K562 (cell line): Measurements from ENCODE around the gene HDAC2. TPM values are rescaled to one million over a fixed set of nuclear protein-coding genes. Genes with fewer than 3 reads are reported as not detected.

Experiments used
- AFF4 ChIP-seq: sonication (generic); formaldehyde crosslinking; IDR thresholded peaks from 2 replicates; pipeline ENCODE4 v1.8.0; 2023; ENCODE audit warnings: mild to moderate bottlenecking, missing genetic modification reagents
- ATF7 ChIP-seq: fragments of 450-650 bp; IDR thresholded peaks from 2 replicates; pipeline ENCODE4 v1.7.1; 2014; ENCODE audit warnings: mild to moderate bottlenecking, moderate library complexity
- E2F4 ChIP-seq: sonication (generic); formaldehyde crosslinking; IDR thresholded peaks from 2 replicates; pipeline ENCODE4 v1.8.0; 2022; ENCODE audit warnings: mild to moderate bottlenecking, low read depth, missing genetic modification reagents
- EP400 ChIP-seq: fragments of 450-650 bp; IDR thresholded peaks from 2 replicates; pipeline ENCODE4 v1.6.1; 2017; ENCODE audit warnings: antibody characterized with exemption, mild to moderate bottlenecking, moderate library complexity
- ETS2 ChIP-seq: IDR thresholded peaks from 2 replicates; pipeline ENCODE4 v1.6.1; 2016; ENCODE audit warnings: borderline replicate concordance, missing genetic modification characterization, mild to moderate bottlenecking, moderate library complexity, missing compliant biosample characterization; ENCODE audit not compliant: poor library complexity, severe bottlenecking
- GABPA ChIP-seq: fragments of 200-800 bp; sonication (Bioruptor generic); conservative IDR thresholded peaks from 2 replicates; pipeline ENCODE4 v1.6.1; 2016; ENCODE audit warnings: low read depth, missing genetic modification characterization, missing compliant biosample characterization
- HMG20B ChIP-seq: fragments of 250-450 bp; sonication (Bioruptor Pico); IDR thresholded peaks from 2 replicates; pipeline ENCODE4 v1.5.0; 2021; ENCODE audit warnings: mild to moderate bottlenecking
- MNT ChIP-seq, 2 experiments: fragments of 450-650 bp; conservative IDR thresholded peaks; 2 replicates each; pipeline ENCODE4 v1.6.1; 2017; ENCODE audit warnings: mild to moderate bottlenecking in 2 of 2, moderate library complexity in 2 of 2
- NFE2 ChIP-seq: IDR thresholded peaks from 2 replicates; pipeline ENCODE4 v1.6.1; 2014; ENCODE audit warnings: antibody characterized with exemption, low read depth
- NFRKB ChIP-seq: fragments of 450-650 bp; IDR thresholded peaks from 2 replicates; pipeline ENCODE4 v1.6.1; 2016; ENCODE audit warnings: low read depth
- NR0B1 ChIP-seq: fragments of 450-650 bp; IDR thresholded peaks from one replicate; pipeline ENCODE4 v1.6.1; 2018; ENCODE audit warnings: mild to moderate bottlenecking, moderate library complexity; ENCODE audit not compliant: partially characterized antibody
- NUFIP1 ChIP-seq: fragments of 450-650 bp; IDR thresholded peaks from 2 replicates; pipeline ENCODE4 v1.6.1; 2018; ENCODE audit not compliant: partially characterized antibody
- PPARD ChIP-seq: fragments of 250-450 bp; sonication (Bioruptor Pico); IDR thresholded peaks from 2 replicates; pipeline ENCODE4 v1.8.0; 2022; ENCODE audit warnings: inconsistent platforms, mild to moderate bottlenecking, moderate library complexity
- SAFB2 ChIP-seq: fragments of 200-400 bp; formaldehyde crosslinking; IDR thresholded peaks from 2 replicates; pipeline ENCODE4 v1.6.1; 2018; ENCODE audit warnings: borderline replicate concordance, low read length, low read depth, moderate library complexity; ENCODE audit not compliant: severe bottlenecking
- TAF15 ChIP-seq: fragments of 200-400 bp; formaldehyde crosslinking; IDR thresholded peaks from 2 replicates; pipeline ENCODE4 v1.6.1; 2017; ENCODE audit warnings: mild to moderate bottlenecking, low read depth, low read length, moderate library complexity
- ZNF277 ChIP-seq: fragments of 250-450 bp; sonication (Bioruptor Pico); IDR thresholded peaks from 2 replicates; pipeline ENCODE4 v1.8.0; 2022; ENCODE audit warnings: inconsistent platforms, mild to moderate bottlenecking, moderate library complexity, borderline replicate concordance
- ZNF3 ChIP-seq: fragments of 250-450 bp; sonication (Bioruptor Pico); IDR thresholded peaks from 2 replicates; pipeline ENCODE4 v1.5.0; 2021; ENCODE audit warnings: mild to moderate bottlenecking, moderate library complexity
- polyA plus RNA-seq, 8 experiments: library from polyadenylated mRNA; depleted of rRNA in 4 of 8; stranded (reverse) in 5 of 8; unstranded in 3 of 8; fragments of >200 nt; fragmentation: Nextera tagmentation in 2 of 8; fragmentation: Illumina TruSeq in 1 of 8; extraction: Ambion mirVana in 2 of 8; extraction: Trizol in 1 of 8; gene quantifications; 2 replicates each; pipeline versions ENCODE4 v1.2.1 to v1.2.3, GENCODE V29; 2011 to 2014; ENCODE audit warnings: inconsistent platforms in 1 of 8, missing spikeins in 1 of 8
- total RNA-seq, 7 experiments: library from RNA; depleted of rRNA in 6 of 7; stranded (reverse); fragments of >200 nt in 6 of 7; fragmentation: Illumina TruSeq in 2 of 7; extraction: Trizol in 2 of 7; gene quantifications; 2 replicates each; pipeline versions ENCODE4 v1.2.1 to v1.2.3, GENCODE V29; 2011 to 2021; ENCODE audit warnings: low replicate concordance in 1 of 7

The HDAC2 gene
- total and polyA plus RNA-seq, 9 of the 15 experiments (the other 6 are each of a cell fraction or from before 2014, with no cell fraction given): 67.0 to 277 (median 151) TPM

- no peak for TF ChIP-seq ZNF277 (CRISPR knock-in tag)
- TF ChIP-seq AFF4 (CRISPR knock-in tag): no peak
- no peak for TF ChIP-seq NUFIP1
- TF ChIP-seq ETS2 (tag): no peak
- peak; percentile 38 for TF ChIP-seq EP400
- no peak for TF ChIP-seq NR0B1
- TF ChIP-seq GABPA (tag): peak; percentile 73
- peak; percentile 98 for TF ChIP-seq NFE2
- TF ChIP-seq ATF7: 0 out of 2 replicates have a peak, but pooled peaks have one; percentile 23
- no peak for TF ChIP-seq E2F4 (CRISPR knock-in tag)
- no peak for TF ChIP-seq SAFB2
- no peak for TF ChIP-seq HMG20B
- no peak for TF ChIP-seq TAF15
- no peak for TF ChIP-seq PPARD (CRISPR knock-in tag)
- 0 out of 2 replicates have a peak, but pooled peaks have one; percentile 57 for TF ChIP-seq NFRKB
- peak; percentile 33 to 75; a peak in 2 of 4 replicates for TF ChIP-seq MNT (conservative IDR thresholded peaks at IDR 0.05)
- no peak for TF ChIP-seq ZNF3 (CRISPR knock-in tag)
Observed at GRCh38 chr6:113920663-113921267, 50.2 kb downstream of the HDAC2 start (continued).
